ENCODE data around the gene CCDC121. TPM values are rescaled to one million over a fixed set of nuclear protein-coding genes. Genes with fewer than 3 reads are reported as not detected.

Gene CCDC121
- total RNA-seq, 2 experiments from 2014 or later, result 0.98 to 1.5 TPM

DNA sequence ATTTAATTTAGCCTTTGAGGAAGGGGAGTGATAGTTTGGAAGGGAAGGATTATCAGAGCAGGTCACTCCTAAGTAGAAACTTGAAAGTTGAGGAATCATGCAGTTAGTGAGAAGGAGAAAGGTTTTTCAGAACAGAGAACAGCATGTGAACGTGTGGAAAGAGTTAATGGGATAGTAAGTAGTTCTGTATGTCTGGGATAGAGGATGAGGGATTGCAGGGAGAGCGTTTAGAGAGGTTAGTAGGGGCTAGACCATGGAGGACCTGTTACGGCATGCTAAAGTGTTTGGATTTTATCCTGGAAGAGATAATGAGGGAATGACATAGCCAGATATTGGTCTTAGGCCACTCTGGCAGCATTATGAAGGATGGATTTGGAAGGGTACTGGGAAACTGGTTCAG lies 44.2 kb downstream of the CCDC121 start:
- no peak for ATAC-seq
- Mint-ChIP-seq H3K9me3 (ENCODE audit: low read depth) (no peaks in the 10 kb centered on the region), H3K27ac (no peak overlapping the region), H3K27me3 (no peaks in the 10 kb centered on the region), H3K4me3 (peak overlapping the region; percentile 100), H3K4me1 (peaks cover 51% of the 10 kb centered on the region), H3K36me3 (peaks cover 36% of the 10 kb centered on the region)
- CTCF ChIA-PET, result interaction anchor here (2.0 kb wide), 1 partner anchor 10 kb away, joined by 4 read pairs; no protein-coding TSS in a partner anchor
- no peak for DNase-seq

DNA sequence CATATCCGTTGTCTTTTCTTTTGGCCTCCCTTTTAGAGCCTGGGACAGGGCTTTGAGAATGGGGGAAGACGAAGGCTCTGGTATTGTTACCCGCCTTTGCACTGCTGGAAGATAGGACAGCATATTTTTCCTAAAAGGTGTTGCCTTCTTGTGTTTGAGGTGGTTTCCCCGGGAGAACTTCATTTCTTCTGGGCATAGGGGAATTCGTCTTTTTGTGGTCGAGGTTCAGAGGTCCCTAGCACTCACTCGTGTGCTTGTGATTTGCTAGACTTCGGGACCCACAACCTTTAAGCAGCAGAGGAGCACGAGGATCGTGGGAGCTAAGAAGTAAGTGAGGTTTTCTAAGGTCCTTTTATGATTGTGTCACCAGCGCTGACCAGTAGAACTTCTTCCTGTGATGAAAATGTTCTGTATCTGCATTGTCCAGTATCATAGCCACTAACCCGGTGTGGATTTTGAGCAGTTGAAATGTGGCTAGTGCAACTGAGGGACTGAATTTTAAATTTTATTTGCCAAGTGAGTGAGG lies 45.4 kb downstream of the CCDC121 start:
- Mint-ChIP-seq H3K27ac (peak overlapping the region; percentile 97), H3K4me1 (peaks cover 48% of the 10 kb centered on the region), H3K9me3 (ENCODE audit: low read depth) (no peaks in the 10 kb centered on the region), H3K4me3 (peak overlapping the region; percentile 100), H3K36me3 (peaks cover 30% of the 10 kb centered on the region), H3K27me3 (peaks cover 2% of the 10 kb centered on the region)
- DNase-seq (no peak), ATAC-seq (peak; percentile 10)
- CTCF ChIA-PET, result interaction anchor here (1.0 to 2.0 kb wide), 3 partner anchors 9 to 214 kb away, joined by 3 to 4 read pairs (median 3); partner anchors contain the start of gene EIF2B4

DNA sequence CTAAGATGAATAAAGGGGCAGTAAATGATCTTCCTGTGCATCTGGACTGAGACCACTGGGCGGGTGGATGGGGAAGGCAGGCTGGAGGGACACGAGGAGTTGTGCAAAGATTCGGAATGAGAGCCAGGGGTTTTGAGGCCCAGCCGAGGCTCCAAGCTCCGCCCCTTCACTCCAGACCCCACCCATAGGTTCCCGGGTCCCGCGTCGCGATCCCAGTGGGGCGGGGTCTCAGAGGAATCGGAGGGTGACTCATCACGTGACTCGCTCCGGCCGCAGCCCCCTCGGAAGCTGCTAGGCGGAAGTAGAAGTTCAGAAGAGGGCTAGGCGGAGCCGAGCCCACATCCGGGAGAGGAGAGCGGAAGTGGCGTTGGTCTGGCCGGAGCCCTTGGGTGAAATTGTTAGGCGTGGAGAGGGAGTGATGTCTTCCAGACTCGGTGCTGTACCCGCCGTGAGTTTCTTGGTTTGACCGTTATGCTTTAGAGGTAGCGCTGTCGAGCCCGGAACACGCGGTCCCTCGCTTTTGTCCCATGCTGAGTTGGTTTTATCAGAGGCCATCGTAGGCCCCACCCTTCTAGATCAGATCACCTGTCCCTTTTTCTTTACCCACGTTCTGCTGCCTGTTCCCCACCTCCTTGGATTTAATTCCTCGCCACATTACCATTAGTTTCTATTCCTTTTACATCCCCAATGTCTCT lies 46.0 kb downstream of the CCDC121 start, which contains the start of gene ZNF512:
ZNF512 (plus strand) TSS at position 348 of the 695 bp plus-strand sequence; CDS start at position 419, 71 bp downstream.
- CTCF ChIA-PET, result interaction anchor here (1.0 to 2.0 kb wide), 3 partner anchors 8 to 213 kb away, joined by 3 to 4 read pairs (median 3); partner anchors contain the start of gene EIF2B4
- peaks cover 42% of the 10 kb centered on the region for H3K4me1 Mint-ChIP-seq

DNA sequence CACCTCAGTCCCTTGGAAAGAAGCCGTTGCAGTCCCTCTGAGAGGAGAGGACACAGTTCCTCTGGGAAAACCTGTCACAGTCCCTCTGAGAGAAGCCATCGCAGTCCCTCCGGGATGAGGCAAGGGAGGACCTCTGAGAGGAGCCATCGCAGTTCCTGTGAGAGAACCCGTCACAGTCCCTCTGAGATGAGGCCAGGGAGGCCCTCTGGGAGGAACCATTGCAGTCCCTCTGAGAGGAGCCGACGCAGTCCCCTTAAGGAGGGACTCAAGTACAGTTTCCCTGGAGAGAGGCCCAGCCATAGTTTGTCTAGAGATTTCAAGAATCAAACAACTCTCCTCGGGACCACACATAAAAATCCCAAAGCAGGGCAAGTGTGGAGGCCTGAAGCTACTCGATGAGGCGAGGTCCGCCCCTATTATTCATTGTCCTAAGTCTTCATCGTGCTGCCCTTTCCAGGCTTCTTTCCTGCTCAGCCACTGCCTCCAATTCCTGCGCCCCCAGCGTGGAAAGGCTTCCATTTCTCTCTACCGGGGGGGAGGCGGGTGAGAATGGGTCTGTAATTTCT lies 46.6 kb downstream of the CCDC121 start:
- peaks cover 38% of the 10 kb centered on the region for H3K4me1 Mint-ChIP-seq
- ATAC-seq, result no peak
- CTCF ChIA-PET, result interaction anchor here (1.1 to 2.0 kb wide), 2 partner anchors 8 to 212 kb away, joined by 3 to 4 read pairs; partner anchors contain the start of gene EIF2B4

More for the DNA sequence above, 46.0 kb downstream of the CCDC121 start, which contains the start of gene ZNF512:
- DNase-seq, result peak; percentile 94
- Mint-ChIP-seq H3K4me3 (peak within 1 kb of the TSS; percentile 100), H3K27ac (peak within 1 kb of the TSS; percentile 97), H3K9me3 (ENCODE audit: low read depth) (no peaks in the 10 kb centered on the region), H3K27me3 (peaks cover 6% of the 10 kb centered on the region), H3K36me3 (peaks cover 24% of the 10 kb centered on the region)
- peak; percentile 94 for ATAC-seq

DNA sequence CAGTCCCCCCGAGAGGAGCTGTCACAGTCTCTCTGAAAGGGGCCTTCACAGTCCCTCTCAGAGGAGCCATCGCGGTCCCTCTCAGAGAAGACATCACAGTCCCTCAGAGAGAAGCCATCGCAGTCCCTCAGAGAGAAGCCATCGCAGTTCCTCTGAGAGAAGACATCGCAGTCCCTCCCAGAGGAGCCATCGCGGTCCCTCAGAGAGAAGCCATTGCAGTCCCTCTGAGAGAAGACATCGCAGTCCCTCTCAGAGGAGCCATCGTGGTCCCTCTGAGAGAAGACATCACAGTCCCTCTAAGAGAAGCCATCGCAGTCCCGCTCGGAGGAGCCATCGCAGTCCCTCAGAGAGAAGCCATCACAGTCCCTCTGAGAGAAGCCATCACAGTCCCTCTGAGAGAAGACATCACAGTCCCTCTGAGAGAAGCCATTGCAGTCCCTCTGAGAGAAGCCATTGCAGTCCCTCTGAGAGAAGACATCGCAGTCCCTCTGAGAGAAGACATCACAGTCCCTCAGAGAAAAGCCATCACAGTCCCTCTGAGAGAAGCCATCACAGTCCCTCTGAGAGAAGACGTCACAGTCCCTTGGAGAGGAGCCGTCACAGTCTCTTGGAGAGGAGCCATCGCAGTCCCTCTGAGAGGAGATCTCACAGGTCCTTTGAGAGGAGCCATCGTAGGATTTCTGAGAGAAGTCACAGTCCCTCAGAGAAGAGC lies 47.2 kb downstream of the CCDC121 start:
- H3K36me3 Mint-ChIP-seq, result peaks cover 15% of the 10 kb centered on the region
- CTCF ChIA-PET, result no interaction called here
- no peak overlapping the region for H3K4me3 Mint-ChIP-seq
- peaks cover 31% of the 10 kb centered on the region for H3K4me1 Mint-ChIP-seq
- DNase-seq (peak; percentile 45), ATAC-seq (no peak)
- peaks cover 13% of the 10 kb centered on the region for H3K27me3 Mint-ChIP-seq
- H3K27ac Mint-ChIP-seq, result no peak overlapping the region
- no peaks in the 10 kb centered on the region for H3K9me3 Mint-ChIP-seq (ENCODE audit: low read depth)

More for the DNA sequence above, 46.6 kb downstream of the CCDC121 start:
- Mint-ChIP-seq H3K27me3 (peaks cover 12% of the 10 kb centered on the region), H3K9me3 (ENCODE audit: low read depth) (no peaks in the 10 kb centered on the region), H3K36me3 (peaks cover 22% of the 10 kb centered on the region), H3K27ac (peak overlapping the region; percentile 97), H3K4me3 (peak overlapping the region; percentile 100)
- DNase-seq, result no peak

Other genes starting within 250 kb of the CCDC121 start
- 10 to 100 TPM; 12.7 to 15.4 TPM for gene ZNF513, start 248.3 kb downstream of the CCDC121 start, total RNA-seq
- gene PPM1G, start 219.4 kb downstream of the CCDC121 start, total RNA-seq, result 100 to 1,000 TPM; 136 to 159 TPM
- 100 to 1,000 TPM in 1 of 2 experiments, 10 to 100 TPM in 1; 88.5 to 103 TPM for gene NRBP1, start 200.4 kb downstream of the CCDC121 start, total RNA-seq
- 1 to 10 TPM; 4.5 to 6.4 TPM for gene KRTCAP3, start 186.6 kb downstream of the CCDC121 start, total RNA-seq
- gene IFT172, start 139.3 kb downstream of the CCDC121 start, total RNA-seq, result 10 to 100 TPM; 11.5 to 15.7 TPM
- under 1 TPM in 1 of 2 experiments, not detected in 1; 0.14 TPM for gene FNDC4, start 133.8 kb downstream of the CCDC121 start, total RNA-seq
- not detected for gene GCKR, start 132.2 kb downstream of the CCDC121 start, total RNA-seq
- gene ZNF512, start 46.0 kb downstream of the CCDC121 start, total RNA-seq, result 10 to 100 TPM; 32.8 to 39.5 TPM
- gene GPN1, start within 50 bp of the CCDC121 start, total RNA-seq, result 10 to 100 TPM; 36.9 to 50.9 TPM
- gene SUPT7L, start 34.6 kb upstream of the CCDC121 start, total RNA-seq, result 10 to 100 TPM; 34.8 to 39.7 TPM
- 10 to 100 TPM; 27.8 to 28.2 TPM for gene SLC4A1AP, start 34.9 kb upstream of the CCDC121 start, total RNA-seq
- gene MRPL33, start 142.7 kb upstream of the CCDC121 start, total RNA-seq, result 10 to 100 TPM; 49.0 to 62.0 TPM

Data from activated CD8-positive, alpha-beta memory T cell treated with anti-CD3 and anti-CD28 coated beads, Interleukin-2, amount 10 ng/mL, durations not matched to agents 7 days and 5 days (primary cell).